H1 (cell line): ENCODE data around the gene LRCH1.

Experiments
- BACH1 ChIP-seq: IDR thresholded peaks from 2 replicates; pipeline ENCODE4 v1.6.1; 2012; ENCODE audit warnings: low read length, improper control_type of control experiment
- CHD2 ChIP-seq: IDR thresholded peaks from 2 replicates; pipeline ENCODE4 v1.6.1; 2012; ENCODE audit warnings: low read length, improper control_type of control experiment
- CREB1 ChIP-seq: IDR thresholded peaks from 2 replicates; pipeline ENCODE4 v1.6.1; 2012; ENCODE audit warnings: inconsistent platforms
- HDAC2 ChIP-seq, 2 experiments: fragments of 300-600 bp in 1 of 2; sonication (generic) in 1 of 2; IDR thresholded peaks; 2 replicates each; pipeline ENCODE4 v1.6.1; 2011 to 2012; ENCODE audit warnings: low read depth in 2 of 2, low read length in 2 of 2, mild to moderate bottlenecking in 2 of 2, moderate library complexity in 2 of 2, borderline replicate concordance in 1 of 2, inconsistent platforms in 1 of 2
- JUND ChIP-seq: IDR thresholded peaks from 2 replicates; pipeline ENCODE4 v1.6.1; 2011; ENCODE audit warnings: mild to moderate bottlenecking, improper control_type of control experiment, low read length
- MAX ChIP-seq: IDR thresholded peaks from 2 replicates; pipeline ENCODE4 v1.6.1; 2012; ENCODE audit warnings: inconsistent platforms
- POLR2A ChIP-seq, 2 experiments: IDR thresholded peaks; 1 replicate in 1 of 2; 2 replicates in 1 of 2; pipeline ENCODE4 v1.6.1; 2011; ENCODE audit warnings: low read depth in 2 of 2, low read length in 2 of 2, mild to moderate bottlenecking in 2 of 2; ENCODE audit errors: control extremely low read depth in 1 of 2
- POLR2AphosphoS5 ChIP-seq: IDR thresholded peaks from 2 replicates; pipeline ENCODE4 v1.6.1; 2011; ENCODE audit warnings: low read depth, low read length
- SIN3A ChIP-seq, 2 experiments: IDR thresholded peaks in 1 of 2; conservative IDR thresholded peaks in 1 of 2; 2 replicates each; pipeline ENCODE4 v1.6.1; 2011 to 2012; ENCODE audit warnings: low read length in 2 of 2, improper control_type of control experiment in 1 of 2, low read depth in 1 of 2, mild to moderate bottlenecking in 1 of 2
- YY1 ChIP-seq: IDR thresholded peaks from 2 replicates; pipeline ENCODE4 v1.6.1; 2011; ENCODE audit warnings: low read depth, mild to moderate bottlenecking, low read length
- TF ChIP-seq, protein P1 (sequence below), 3 experiments: IDR thresholded peaks; 1 replicate in 2 of 3; 2 replicates in 1 of 3; pipeline versions ENCODE4 v1.5.1 to v1.6.1; 2011; ENCODE audit warnings: low read length in 3 of 3, mild to moderate bottlenecking in 3 of 3, inconsistent platforms in 2 of 3, low read depth in 1 of 3, moderate library complexity in 1 of 3; ENCODE audit not compliant: insufficient read depth in 1 of 3; ENCODE audit errors: control extremely low read depth in 1 of 3

DNA sequence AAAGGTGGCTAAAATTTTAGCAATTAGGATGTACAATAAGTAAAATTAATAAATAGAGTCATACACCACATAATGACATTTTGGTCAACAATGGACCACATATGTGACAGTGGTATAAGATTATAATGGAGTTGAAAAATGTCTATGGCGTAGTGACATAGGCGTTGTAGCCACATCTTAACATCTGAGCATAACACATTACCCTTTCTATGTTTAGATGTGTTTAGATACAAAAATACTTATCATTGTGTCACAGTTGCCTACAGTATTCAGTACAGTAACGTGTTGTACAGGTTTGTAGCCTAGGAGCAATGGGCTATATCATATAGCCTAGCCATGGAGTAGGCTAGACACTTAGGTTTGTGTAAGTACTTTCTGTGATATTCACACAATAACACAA lies 111.2 kb downstream of the LRCH1 start:
- TF ChIP-seq YY1, result no peak
- TF ChIP-seq MAX, result no peak
- TF ChIP-seq POLR2A (IDR thresholded peaks at IDR 0.05; ENCODE audit: control extremely low read depth in 1 of 2, low read depth in 2 of 2, low read length in 2 of 2), result no peak
- TF ChIP-seq CHD2, result no peak
- TF ChIP-seq, protein P1, sequence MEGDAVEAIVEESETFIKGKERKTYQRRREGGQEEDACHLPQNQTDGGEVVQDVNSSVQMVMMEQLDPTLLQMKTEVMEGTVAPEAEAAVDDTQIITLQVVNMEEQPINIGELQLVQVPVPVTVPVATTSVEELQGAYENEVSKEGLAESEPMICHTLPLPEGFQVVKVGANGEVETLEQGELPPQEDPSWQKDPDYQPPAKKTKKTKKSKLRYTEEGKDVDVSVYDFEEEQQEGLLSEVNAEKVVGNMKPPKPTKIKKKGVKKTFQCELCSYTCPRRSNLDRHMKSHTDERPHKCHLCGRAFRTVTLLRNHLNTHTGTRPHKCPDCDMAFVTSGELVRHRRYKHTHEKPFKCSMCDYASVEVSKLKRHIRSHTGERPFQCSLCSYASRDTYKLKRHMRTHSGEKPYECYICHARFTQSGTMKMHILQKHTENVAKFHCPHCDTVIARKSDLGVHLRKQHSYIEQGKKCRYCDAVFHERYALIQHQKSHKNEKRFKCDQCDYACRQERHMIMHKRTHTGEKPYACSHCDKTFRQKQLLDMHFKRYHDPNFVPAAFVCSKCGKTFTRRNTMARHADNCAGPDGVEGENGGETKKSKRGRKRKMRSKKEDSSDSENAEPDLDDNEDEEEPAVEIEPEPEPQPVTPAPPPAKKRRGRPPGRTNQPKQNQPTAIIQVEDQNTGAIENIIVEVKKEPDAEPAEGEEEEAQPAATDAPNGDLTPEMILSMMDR (IDR thresholded peaks at IDR 0.05; ENCODE audit: control extremely low read depth in 1 of 3, insufficient read depth in 1 of 3, low read depth in 1 of 3, low read length in 3 of 3), result no peak
- no peak for TF ChIP-seq POLR2AphosphoS5
- no peak for TF ChIP-seq HDAC2 (IDR thresholded peaks at IDR 0.05; ENCODE audit: borderline replicate concordance in 1 of 2, low read depth in 2 of 2, low read length in 2 of 2)
- TF ChIP-seq CREB1, result no peak
- TF ChIP-seq SIN3A (conservative IDR thresholded peaks at IDR 0.05 in 1 of 2, IDR thresholded peaks at IDR 0.05 in 1 of 2; ENCODE audit: low read depth in 1 of 2, low read length in 2 of 2), result no peak
- TF ChIP-seq BACH1, result no peak
- no peak for TF ChIP-seq JUND
